Endothelial cell of umbilical vein (primary cell): ENCODE data around the gene STON2. TPM values are rescaled to one million over a fixed set of nuclear protein-coding genes. Genes with fewer than 3 reads are reported as not detected.

Source experiments
- BruUV-seq: library from RNA; stranded (reverse); fragments of 400-500 nt; replicated peaks from 2 replicates; lab custom pipeline; 2021; lab: Mats Ljungman, UMichigan
- CTCF ChIA-PET: fragments of 300-600, 350-600 bp; sonication (Branson Sonifier 250); formaldehyde crosslinking; loops from one replicate; lab custom pipeline; 2021; ENCODE audit warnings: antibody characterized with exemption, inconsistent platforms; lab: Charles Lee
- POLR2A ChIA-PET: fragments of 300-600, 350-600 bp; sonication (Branson Sonifier 250); formaldehyde crosslinking; loops from one replicate; lab custom pipeline; 2021; ENCODE audit warnings: antibody characterized with exemption, inconsistent platforms; lab: Charles Lee
- DNase-seq: peaks from one replicate; pipeline ENCODE4 v3.0.0-alpha.2; 2011; ENCODE audit warnings: low read depth, low spot score
- FAIRE-seq: peaks from 2 replicates; lab custom pipeline; 2011; peaks lifted over from hg19 to GRCh38; lab: Jason Lieb, UNC
- H2AFZ ChIP-seq: 2 replicates; pipeline ENCODE4 v1.6.0; 2012; ENCODE audit warnings: low read depth, low read length, control low read depth, inconsistent platforms
- H3K27ac ChIP-seq: 2 replicates; pipeline ENCODE4 v1.5.1; 2011; ENCODE audit warnings: low read depth, mild to moderate bottlenecking, control low read depth, low read length, moderate library complexity; ENCODE audit not compliant: insufficient read depth
- H3K27me3 ChIP-seq, 2 experiments: 2 replicates each; pipeline versions ENCODE4 v1.6.0 to v1.6.1; 2011; ENCODE audit warnings: low read length in 2 of 2, mixed read lengths in 1 of 2; ENCODE audit not compliant: control insufficient read depth in 2 of 2, insufficient read depth in 2 of 2
- H3K36me3 ChIP-seq, 2 experiments: 2 replicates in 1 of 2; 3 replicates in 1 of 2; pipeline ENCODE4 v1.5.1; 2011; ENCODE audit warnings: low read length in 2 of 2, mild to moderate bottlenecking in 1 of 2, moderate library complexity in 1 of 2; ENCODE audit not compliant: control insufficient read depth in 2 of 2, insufficient read depth in 2 of 2; ENCODE audit errors: extremely low read depth in 1 of 2
- H3K4me1 ChIP-seq: 3 replicates; pipeline ENCODE4 v1.5.1; 2011; ENCODE audit warnings: mild to moderate bottlenecking, low read length; ENCODE audit not compliant: control insufficient read depth, insufficient read depth; ENCODE audit errors: extremely low read depth
- H3K4me2 ChIP-seq: 2 replicates; pipeline ENCODE4 v1.6.1; 2011; ENCODE audit warnings: low read length, control low read depth, mixed read lengths; ENCODE audit not compliant: insufficient read depth
- H3K4me3 ChIP-seq, 3 experiments: fragments of 200-600 bp in 1 of 3; sonication (generic), shearing (Covaris generic) in 1 of 3; replicated peaks in 1 of 3; 2 replicates each; pipeline ENCODE4 v1.5.1; 2011 to 2016; ENCODE audit warnings: control low read depth in 3 of 3, low read length in 3 of 3, mild to moderate bottlenecking in 2 of 3, inconsistent platforms in 1 of 3, low read depth in 1 of 3, moderate library complexity in 1 of 3; ENCODE audit not compliant: insufficient read depth in 1 of 3
- H3K79me2 ChIP-seq: 2 replicates; pipeline ENCODE4 v1.6.0; 2012; ENCODE audit warnings: low read length, inconsistent platforms; ENCODE audit not compliant: control insufficient read depth, insufficient read depth
- H3K9ac ChIP-seq: replicated peaks from 2 replicates; pipeline ENCODE3; 2011; ENCODE audit warnings: low read length, control low read depth; ENCODE audit not compliant: insufficient read depth; ENCODE audit errors: extremely low read depth
- H3K9me1 ChIP-seq: replicated peaks from 3 replicates; pipeline ENCODE4 v1.6.0; 2011; ENCODE audit warnings: mild to moderate bottlenecking, low read length; ENCODE audit not compliant: control insufficient read depth, insufficient read depth; ENCODE audit errors: extremely low read depth
- H3K9me3 ChIP-seq: replicated peaks from 2 replicates; pipeline ENCODE4 v1.5.1; 2012; ENCODE audit warnings: low read length, inconsistent platforms; ENCODE audit not compliant: control insufficient read depth, insufficient read depth
- H4K20me1 ChIP-seq: replicated peaks from 2 replicates; pipeline ENCODE3; 2011; ENCODE audit warnings: mild to moderate bottlenecking, low read length; ENCODE audit not compliant: control insufficient read depth, insufficient read depth; ENCODE audit errors: extremely low read depth
- EZH2 ChIP-seq: IDR thresholded peaks from 2 replicates; pipeline ENCODE4 v1.6.1; 2012; ENCODE audit warnings: borderline replicate concordance, low read depth, mild to moderate bottlenecking, moderate library complexity, low read length, inconsistent platforms; ENCODE audit not compliant: severe bottlenecking
- FOS ChIP-seq: IDR thresholded peaks from 2 replicates; pipeline ENCODE4 v1.6.1; 2011; ENCODE audit warnings: mild to moderate bottlenecking, low read length, moderate library complexity, borderline replicate concordance; ENCODE audit not compliant: insufficient read depth
- GATA2 ChIP-seq: IDR thresholded peaks from 2 replicates; pipeline ENCODE4 v1.7.0; 2011; ENCODE audit warnings: low read depth, mild to moderate bottlenecking, moderate library complexity, mixed read lengths, low read length; ENCODE audit not compliant: insufficient read length, insufficient read depth
- JUN ChIP-seq: IDR thresholded peaks from 2 replicates; pipeline ENCODE4 v1.6.1; 2011; ENCODE audit warnings: borderline replicate concordance, low read depth; ENCODE audit not compliant: insufficient read length, insufficient read depth
- MYC ChIP-seq: IDR thresholded peaks from one replicate; pipeline ENCODE4 v1.6.1; 2011; ENCODE audit warnings: mild to moderate bottlenecking, low read depth, low read length
- POLR2A ChIP-seq: IDR thresholded peaks from 2 replicates; pipeline ENCODE4 v1.6.1; 2012; ENCODE audit warnings: low read depth, mild to moderate bottlenecking, control low read depth, low read length
- POLR2AphosphoS5 ChIP-seq: IDR thresholded peaks from 2 replicates; pipeline ENCODE4 v1.6.1; 2012; ENCODE audit warnings: low read depth, mild to moderate bottlenecking, control low read depth, low read length, moderate library complexity; ENCODE audit not compliant: insufficient read depth
- dilution Hi-C: fragments of 300-500 bp; cut with MboI; formaldehyde crosslinking; loops from one replicate; pipeline ENCODE4 v1.15.0; 2019; ENCODE audit warnings: low sequenced_read_pairs; ENCODE audit not compliant: extremely low pct_ligation_motif_present
- intact Hi-C: fragments of 100-400 bp; cut with micrococcal nuclease; formaldehyde crosslinking; loops from one replicate; pipeline ENCODE4 v1.10.0; 2022
- polyA plus RNA-seq, 4 experiments: library from polyadenylated mRNA; depleted of rRNA in 3 of 4; stranded (reverse) in 3 of 4; unstranded in 1 of 4; fragments of >200 nt; gene quantifications; 2 replicates each; pipeline versions ENCODE4 v1.2.1 to v1.2.3, GENCODE V29; 2011 to 2012; ENCODE audit warnings: missing spikeins in 1 of 4
- total RNA-seq: library from RNA; stranded (reverse); gene quantifications from 2 replicates; pipeline ENCODE4 v1.2.3, GENCODE V29; 2021
- TF ChIP-seq, protein P1 (sequence below), 2 donors: IDR thresholded peaks; 1 replicate in 1 of 2; 2 replicates in 1 of 2; pipeline ENCODE4 v1.5.1; 2011; ENCODE audit warnings: low read length in 2 of 2, mild to moderate bottlenecking in 2 of 2, moderate library complexity in 2 of 2, control low read depth in 1 of 2, inconsistent platforms in 1 of 2, low read depth in 1 of 2; ENCODE audit not compliant: insufficient read depth in 1 of 2; ENCODE audit errors: extremely low read depth in 1 of 2
- TF ChIP-seq, protein P2 (sequence below): IDR thresholded peaks from 2 replicates; pipeline ENCODE4 v1.6.1; 2011; ENCODE audit not compliant: insufficient read depth, insufficient read length

STON2 gene
- total and polyA plus RNA-seq, 2 donors (not counting 3 experiments of a cell fraction or from before 2014, with no cell fraction given) = not detected

DNA sequence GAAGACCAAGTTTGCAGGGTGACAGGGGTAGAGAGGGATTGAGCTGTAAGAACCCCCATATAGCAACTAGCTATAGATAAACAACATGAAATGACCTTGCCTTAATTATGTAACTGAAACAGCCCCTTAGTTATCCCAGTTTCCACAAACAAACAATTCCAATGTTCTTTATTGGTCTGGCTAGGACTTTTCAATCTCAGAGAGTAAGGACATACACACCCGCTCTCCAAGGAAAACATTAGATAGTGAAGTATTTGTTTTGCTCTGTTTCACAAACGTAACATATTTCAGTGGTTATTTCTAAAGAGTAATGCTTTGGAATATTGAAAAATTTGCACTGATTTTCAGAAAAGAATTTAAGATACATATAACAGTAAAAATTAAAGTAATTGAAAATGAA lies 127.8 kb downstream of the STON2 start:
- no peak overlapping the region for H3K4me2 ChIP-seq
- DNase-seq (no peak), FAIRE-seq (no peak)
- CTCF ChIA-PET = interaction anchor here (1.8 to 5.0 kb wide), 2 partner anchors 181 to 193 kb away, joined by 9 to 75 read pairs; no protein-coding TSS in a partner anchor
- no peaks in the 10 kb centered on the region for H4K20me1 ChIP-seq
- POLR2A ChIA-PET = no interaction called here
- H3K9me1 ChIP-seq = no peaks in the 10 kb centered on the region
- H3K27me3 ChIP-seq = no peaks in the 10 kb centered on the region
- BruUV-seq = no TSS peak
- TF ChIP-seq, protein P1, sequence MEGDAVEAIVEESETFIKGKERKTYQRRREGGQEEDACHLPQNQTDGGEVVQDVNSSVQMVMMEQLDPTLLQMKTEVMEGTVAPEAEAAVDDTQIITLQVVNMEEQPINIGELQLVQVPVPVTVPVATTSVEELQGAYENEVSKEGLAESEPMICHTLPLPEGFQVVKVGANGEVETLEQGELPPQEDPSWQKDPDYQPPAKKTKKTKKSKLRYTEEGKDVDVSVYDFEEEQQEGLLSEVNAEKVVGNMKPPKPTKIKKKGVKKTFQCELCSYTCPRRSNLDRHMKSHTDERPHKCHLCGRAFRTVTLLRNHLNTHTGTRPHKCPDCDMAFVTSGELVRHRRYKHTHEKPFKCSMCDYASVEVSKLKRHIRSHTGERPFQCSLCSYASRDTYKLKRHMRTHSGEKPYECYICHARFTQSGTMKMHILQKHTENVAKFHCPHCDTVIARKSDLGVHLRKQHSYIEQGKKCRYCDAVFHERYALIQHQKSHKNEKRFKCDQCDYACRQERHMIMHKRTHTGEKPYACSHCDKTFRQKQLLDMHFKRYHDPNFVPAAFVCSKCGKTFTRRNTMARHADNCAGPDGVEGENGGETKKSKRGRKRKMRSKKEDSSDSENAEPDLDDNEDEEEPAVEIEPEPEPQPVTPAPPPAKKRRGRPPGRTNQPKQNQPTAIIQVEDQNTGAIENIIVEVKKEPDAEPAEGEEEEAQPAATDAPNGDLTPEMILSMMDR (IDR thresholded peaks at IDR 0.05; ENCODE audit: extremely low read depth in 1 of 2, insufficient read depth in 1 of 2, low read depth in 1 of 2, low read length in 2 of 2) = no peak
- TF ChIP-seq POLR2A (no peak), GATA2 (no peak), JUN (no peak), MYC (no peak), EZH2 (no peak), POLR2AphosphoS5 (no peak), FOS (no peak)
- TF ChIP-seq, protein P2, sequence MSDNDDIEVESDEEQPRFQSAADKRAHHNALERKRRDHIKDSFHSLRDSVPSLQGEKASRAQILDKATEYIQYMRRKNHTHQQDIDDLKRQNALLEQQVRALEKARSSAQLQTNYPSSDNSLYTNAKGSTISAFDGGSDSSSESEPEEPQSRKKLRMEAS = no peak
- no peak overlapping the region for H3K9ac ChIP-seq
- H3K4me3 ChIP-seq = no peak overlapping the region
- H3K9me3 ChIP-seq = no peaks in the 10 kb centered on the region
- dilution Hi-C loops (no loop called here), intact Hi-C loops (no loop called here)
- no peak overlapping the region for H3K27ac ChIP-seq
- H3K4me1 ChIP-seq = no peaks in the 10 kb centered on the region
- no peaks in the 10 kb centered on the region for H3K79me2 ChIP-seq
- no peaks in the 10 kb centered on the region for H3K36me3 ChIP-seq
- H2AFZ ChIP-seq = no peak overlapping the region
